ENCODE data around the gene ABHD17B. TPM values are rescaled to one million over a fixed set of nuclear protein-coding genes. Genes with fewer than 3 reads are reported as not detected.
"Not testable (repeated sequence)": the region's sequence is repeated elsewhere in the genome, so short reads cannot be mapped to it uniquely, and the experiment has no call there.

Gene ABHD17B
- total RNA-seq, 1 experiment from 2014 or later, result 12.0 TPM

GRCh38 chr9:71916834-71917534 lies 6.0 kb upstream of the ABHD17B start:
- no peak for DNase-seq (ENCODE audit: low read depth)

DNA sequence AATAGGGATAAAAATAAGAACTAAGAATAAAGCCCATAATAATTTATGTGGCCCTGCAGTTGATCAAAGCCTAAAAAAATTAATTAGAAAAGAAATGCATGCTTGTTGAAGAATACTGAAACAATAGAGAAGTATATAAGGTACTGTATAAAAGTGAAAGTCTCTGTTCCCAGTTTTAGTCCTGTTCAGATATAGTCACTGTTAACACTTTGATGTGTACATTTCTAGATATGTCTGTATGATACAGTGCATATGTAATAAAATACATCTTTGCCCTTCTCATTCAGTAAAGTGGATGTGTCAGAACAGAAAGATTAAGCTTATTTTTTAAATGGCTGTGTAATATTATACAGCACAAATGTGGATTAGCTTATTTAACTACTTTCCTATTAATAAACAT lies 4.5 kb upstream of the ABHD17B start:
- DNase-seq (ENCODE audit: low read depth), result no peak

DNA sequence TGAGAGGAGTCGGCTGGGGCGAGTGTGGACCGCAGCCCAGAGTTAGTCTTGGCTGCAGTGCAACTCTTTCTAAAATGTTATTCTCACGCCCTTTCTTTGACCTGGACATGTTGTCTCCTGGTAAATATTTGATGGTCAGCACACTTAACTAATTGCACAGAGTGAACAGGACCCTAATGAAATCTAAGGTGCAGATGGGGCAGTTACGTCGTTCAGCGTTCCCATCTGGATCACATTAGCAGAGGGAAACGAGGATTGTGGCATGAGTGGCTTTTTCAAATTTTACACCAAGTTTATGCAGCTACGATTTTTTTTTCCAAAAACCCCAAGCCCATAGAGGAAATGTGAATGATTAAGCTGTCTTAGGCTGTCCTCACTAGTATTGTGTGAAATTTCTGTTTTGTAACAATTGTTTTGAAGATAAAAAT lies 929 bp upstream of the ABHD17B start:
- DNase-seq (ENCODE audit: low read depth), result peak; percentile 63

DNA sequence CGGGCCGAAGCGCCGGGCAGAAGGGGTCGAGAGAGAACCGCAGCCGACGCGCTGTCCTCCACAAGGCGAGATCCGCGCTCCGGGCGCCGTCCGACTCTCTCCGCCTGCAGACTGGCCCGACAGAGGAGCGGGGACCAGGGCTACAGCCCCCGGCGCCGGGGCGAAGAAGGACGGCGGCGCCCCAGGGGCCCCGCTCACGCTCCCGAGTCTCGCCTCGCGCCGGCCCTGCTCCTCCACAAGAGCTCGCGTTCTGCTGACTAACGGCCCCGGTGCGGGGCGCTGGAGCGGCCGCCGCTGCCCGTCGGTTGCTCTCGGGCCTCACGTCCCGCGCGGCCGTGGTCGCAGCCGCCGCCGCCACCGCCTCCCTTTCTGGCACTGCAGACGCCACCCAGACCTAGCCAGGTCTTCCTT lies 338 bp downstream of the ABHD17B start:
- no peak for DNase-seq (ENCODE audit: low read depth)

DNA sequence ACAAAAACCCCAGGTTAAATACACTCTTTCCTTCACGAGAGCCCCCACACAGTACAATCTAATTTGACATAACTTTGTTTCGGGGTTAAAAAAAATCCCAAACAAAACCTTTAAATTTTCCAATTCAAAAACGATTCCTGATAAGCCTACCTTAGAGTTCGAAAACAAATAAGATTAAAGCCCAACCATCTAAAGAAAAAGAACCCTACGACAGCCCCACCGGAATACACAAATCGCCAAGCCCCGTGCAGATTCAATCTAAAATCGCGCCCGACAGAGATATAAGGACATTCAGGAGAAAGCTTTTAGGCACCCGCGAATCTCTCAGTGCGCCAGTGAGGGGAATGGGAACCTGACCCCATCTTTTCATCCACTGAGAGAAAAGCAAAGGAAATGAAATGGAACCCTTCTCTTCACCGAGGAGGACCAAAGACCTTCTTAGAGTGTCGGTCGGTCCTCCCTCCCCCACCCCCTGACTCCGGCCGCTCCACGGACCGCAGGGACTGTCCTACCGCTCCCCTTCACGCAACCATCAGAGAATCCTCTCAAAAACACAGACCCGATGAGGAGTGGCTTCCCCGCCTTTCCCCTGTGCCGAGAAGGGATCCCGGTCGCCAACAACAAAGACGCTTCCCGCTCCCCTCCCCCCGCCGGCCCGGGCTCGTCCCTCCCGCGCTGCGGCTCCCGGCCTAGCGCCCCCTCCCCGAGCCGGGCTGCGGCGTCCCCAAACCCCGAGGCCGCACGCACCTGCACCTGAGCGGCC lies 925 bp downstream of the ABHD17B start:
- peak; percentile 35 for DNase-seq (ENCODE audit: low read depth)

DNA sequence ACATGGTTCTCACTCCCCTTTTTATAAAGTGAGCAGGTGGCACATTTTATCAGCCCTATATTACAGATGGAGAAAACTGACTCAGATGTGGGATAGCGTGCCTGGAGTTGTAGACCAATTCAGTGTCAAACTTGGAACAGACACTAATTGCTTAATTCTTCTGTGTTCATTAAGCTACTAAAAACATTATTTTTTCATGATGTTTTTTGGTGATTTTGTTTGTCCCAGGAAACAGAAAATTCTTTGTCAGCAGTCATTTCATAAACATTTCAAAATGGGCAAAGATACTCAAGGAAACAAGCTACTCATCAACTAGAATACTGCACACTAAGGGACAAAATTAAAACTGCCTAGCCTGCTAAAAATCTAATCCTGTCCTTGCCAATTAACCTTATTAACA lies 2.2 kb downstream of the ABHD17B start:
- DNase-seq (ENCODE audit: low read depth), result no peak

- no peak for DNase-seq (ENCODE audit: low read depth)
These were observed 6.9 kb downstream of the ABHD17B start for GRCh38 chr9:71904076-71904475.

DNA sequence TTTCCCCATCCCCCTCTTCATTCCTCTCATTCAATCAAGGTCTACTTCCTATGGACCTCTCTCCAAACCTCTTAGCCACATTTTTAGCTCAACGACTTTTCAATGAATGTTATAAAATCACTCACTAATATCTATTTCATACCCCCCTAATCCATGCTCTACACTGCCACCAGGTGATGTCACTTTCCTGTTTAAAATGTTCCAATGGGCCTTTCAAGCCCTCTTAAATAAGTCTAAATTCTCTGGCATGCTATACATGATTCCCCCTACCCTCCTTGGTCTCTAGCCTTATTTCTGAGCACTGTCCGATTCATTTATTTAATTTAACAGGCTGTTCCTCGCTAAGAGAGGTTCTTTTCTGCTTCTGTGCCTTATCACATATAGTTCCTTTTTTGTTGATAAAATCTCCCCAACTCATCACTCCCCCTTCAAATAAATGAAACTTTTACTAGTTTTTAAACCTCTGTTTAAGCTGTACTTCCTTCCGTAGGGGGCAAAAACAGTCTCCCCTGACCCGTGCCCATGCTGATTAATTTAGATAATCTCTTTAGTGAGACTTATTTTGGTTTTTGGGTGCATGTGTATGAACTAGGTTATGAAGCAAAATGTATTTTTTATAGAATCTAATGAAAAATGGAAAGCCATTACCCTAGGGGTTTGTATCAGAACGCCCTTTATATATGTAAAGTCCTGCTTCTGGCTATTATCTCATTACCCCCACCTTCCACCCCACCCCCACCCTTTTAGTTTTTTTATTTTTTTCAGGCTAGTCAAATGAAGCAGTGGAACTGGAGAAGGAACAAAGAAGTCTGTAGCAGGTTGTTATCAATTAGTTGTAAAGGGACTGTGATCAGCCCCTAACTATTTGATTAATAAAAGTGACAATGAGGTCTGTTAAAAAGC lies 9.0 kb downstream of the ABHD17B start:
- DNase-seq (ENCODE audit: low read depth), result no peak

GRCh38 chr9:71898756-71899155 lies 12.2 kb downstream of the ABHD17B start:
- DNase-seq (ENCODE audit: low read depth), result not testable (repeated sequence)

- no peak for DNase-seq (ENCODE audit: low read depth)
These were observed 13.4 kb downstream of the ABHD17B start for GRCh38 chr9:71897577-71897976.

DNA sequence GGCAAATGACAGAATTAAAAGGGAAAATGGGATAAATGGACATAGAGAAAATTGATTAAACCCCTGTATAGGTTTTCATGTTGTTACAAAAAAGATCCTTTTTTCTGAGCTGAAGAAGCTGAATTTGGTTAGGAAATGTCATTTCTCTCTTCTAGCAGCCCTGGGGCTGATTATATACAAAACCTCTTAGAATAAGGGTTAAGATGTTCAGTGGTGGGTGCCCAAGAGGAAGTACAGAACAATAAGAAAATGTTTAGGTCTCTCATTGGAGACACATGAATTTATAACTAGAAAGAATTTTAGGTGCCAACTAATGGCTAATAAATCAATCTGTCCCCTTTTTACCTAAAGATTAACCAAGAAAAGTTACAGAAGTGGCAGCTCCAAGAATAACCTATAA lies 14.2 kb downstream of the ABHD17B start:
- DNase-seq (ENCODE audit: low read depth), result no peak

DNA sequence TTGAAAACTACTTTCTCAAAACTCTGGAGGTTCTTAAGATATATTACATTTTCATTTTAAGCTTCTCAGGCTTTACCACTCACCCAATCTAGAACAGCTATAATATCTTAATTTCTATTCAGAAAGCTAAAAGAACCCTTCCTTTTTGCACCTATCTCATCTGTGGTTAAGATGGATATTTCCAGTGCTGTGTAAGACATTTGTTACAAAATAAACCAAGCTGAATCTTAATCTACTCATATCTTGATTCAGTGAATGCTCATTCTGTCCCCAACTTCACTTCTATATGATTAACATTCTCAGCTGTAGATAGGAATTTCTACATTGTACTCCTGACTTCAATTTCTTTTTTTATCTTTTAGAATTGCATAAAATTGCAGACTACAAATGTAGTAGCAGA lies 15.0 kb downstream of the ABHD17B start:
- DNase-seq (ENCODE audit: low read depth), result no peak

DNA sequence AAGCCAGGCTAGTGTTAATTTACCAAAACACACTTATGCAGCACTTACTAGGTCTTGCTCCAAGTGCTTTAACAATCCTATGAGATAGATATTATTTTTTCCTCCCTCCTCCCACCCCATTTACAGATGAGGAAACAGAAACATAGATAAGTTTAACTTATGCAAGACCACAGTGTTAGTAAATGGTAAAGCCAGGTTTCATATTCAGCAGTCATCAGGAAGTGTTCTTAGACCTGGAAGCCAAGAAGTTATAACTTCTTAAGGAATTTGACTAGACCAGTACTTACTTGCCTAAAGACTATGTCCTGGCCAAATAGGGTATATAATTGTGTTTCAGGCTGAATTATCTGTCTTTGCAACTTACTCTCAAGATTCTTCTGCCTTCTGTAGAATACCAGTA lies 15.9 kb downstream of the ABHD17B start:
- no peak for DNase-seq (ENCODE audit: low read depth)

- no peak for DNase-seq (ENCODE audit: low read depth)
These were observed 19.3 kb downstream of the ABHD17B start for GRCh38 chr9:71891557-71892189.

DNA sequence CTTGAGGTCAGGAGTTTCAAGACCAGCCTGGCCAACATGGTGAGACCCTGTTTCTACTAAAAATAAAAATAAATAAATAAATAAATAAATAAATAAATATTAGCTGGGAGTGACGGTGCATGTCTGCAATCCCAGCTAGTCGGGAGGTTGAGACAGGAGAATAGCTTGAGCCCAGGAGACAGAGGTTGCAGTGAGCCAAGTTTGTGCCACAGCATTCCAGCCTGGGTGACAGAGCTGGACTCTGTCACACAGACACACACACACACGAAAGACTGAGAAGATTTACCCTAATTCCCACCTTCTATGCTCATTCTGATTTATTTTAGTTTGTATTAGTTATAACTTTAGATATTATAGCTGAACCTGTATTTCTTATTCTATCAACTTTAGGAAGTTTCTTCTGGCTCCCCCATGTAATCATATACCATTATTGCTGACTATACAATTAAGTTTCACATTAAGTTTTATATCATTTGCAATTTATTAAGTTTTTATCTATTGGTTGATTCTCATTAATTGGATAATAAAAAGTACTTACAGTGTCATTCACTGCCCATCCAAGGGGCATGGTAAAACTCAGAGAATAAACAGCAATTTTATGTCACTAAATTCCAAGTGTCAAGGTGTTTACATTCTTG lies 20.8 kb downstream of the ABHD17B start:
- no peak for DNase-seq (ENCODE audit: low read depth)

DNA sequence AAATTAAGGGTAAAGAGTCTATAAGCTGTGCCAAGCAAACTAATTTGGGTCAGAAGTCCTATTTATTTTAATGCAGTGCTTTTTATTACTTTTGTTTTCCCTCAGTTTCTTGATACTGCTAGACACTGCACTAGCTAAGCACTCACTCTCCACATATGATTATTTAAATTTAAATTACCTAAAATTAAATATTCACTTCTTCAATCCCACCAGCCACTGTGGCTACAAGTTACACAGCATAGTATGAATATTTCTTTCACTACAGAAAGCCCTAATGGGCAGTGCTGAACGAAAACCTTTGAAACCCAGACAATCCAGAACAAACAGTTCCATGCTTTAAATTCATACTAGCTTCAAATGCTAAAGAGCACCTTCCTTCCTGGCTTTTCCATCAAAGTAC lies 23.6 kb downstream of the ABHD17B start:
- no peak for DNase-seq (ENCODE audit: low read depth)

DNA sequence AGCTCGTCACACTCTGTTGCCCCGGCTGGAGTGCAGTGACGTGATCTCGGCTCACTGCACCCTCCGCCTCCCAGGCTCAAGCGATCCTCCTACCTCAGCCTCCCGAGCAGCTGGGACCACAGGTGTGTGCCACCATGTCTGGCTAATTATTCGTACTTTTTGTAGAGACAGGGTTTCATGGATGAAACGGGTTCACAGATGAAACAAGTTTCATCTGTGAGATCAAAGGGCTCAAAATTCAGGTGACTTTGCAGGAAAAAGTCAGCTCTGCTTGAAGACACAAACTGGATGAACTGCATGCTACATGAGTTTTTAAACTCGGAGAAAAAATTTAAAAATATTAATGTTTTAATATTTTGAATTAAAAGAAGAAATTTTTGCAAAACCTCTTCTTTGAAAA lies 24.5 kb downstream of the ABHD17B start:
- no peak for DNase-seq (ENCODE audit: low read depth)

- DNase-seq (ENCODE audit: low read depth), result no peak
These were observed 25.0 kb downstream of the ABHD17B start for GRCh38 chr9:71886015-71886414.

DNA sequence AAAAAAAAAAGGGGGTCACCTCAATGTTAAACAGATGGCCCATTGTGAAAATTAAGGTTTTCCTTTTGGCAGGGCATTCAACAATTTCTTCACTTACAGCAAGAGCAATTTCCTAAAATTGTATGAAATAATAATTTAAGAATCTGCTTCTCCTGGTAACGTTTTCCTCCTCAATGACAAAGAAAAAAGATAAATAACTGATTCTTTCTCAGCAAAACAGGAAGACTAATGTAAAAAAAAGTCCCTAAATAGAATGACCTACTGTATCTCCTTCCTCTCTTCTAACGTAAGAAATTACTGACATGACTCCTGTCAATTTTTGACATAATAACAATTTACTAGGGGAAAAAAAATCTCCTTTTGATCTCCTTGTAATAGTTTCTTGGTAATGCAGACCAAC lies 25.5 kb downstream of the ABHD17B start:
- no peak for DNase-seq (ENCODE audit: low read depth)

DNA sequence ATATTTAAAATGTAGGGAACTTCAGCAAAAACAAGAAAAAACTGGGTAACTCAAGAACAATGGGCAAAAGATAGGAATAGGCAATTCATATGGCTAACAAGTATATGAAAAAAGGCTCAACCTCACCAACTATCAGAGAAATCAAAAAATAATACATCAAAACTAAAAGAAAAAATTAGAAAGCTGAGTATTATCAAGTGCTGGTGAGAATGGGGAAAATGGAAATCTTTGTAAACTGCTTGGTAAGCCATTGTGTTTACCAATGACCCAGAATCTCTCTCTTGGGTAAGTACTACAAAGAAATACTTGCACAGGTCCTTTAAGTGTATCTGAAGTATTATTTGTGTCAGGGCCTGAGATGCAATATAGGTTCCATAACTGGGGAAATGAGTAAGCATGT lies 27.0 kb downstream of the ABHD17B start:
- no peak for DNase-seq (ENCODE audit: low read depth)

GRCh38 chr9:71879644-71880174 lies 31.3 kb downstream of the ABHD17B start:
- no peak for DNase-seq (ENCODE audit: low read depth)
